HG02840 (cell line): Measurements from ENCODE around the gene PCDHGC4.

ENCODE experiments used
- ATAC-seq: cut with Tn5 transposase; IDR thresholded peaks from one replicate; pipeline ENCODE4 v1.9.1; 2021; ENCODE audit warnings: mild to moderate bottlenecking, moderate library complexity, moderate number of reproducible peaks; ENCODE audit not compliant: unreplicated experiment, low FRiP score

PCDHGC4 gene

GRCh38 chr5:141489841-141490240 lies 5.0 kb downstream of the PCDHGC4 start:
- no peak for ATAC-seq

GRCh38 chr5:141490271-141490670 lies 5.4 kb downstream of the PCDHGC4 start:
- ATAC-seq = no peak

GRCh38 chr5:141490771-141491170 lies 5.9 kb downstream of the PCDHGC4 start:
- ATAC-seq = no peak

- no peak for ATAC-seq
Observed at GRCh38 chr5:141491323-141492167, 6.7 kb downstream of the PCDHGC4 start.

- ATAC-seq = no peak
Observed at GRCh38 chr5:141492168-141492885, 7.5 kb downstream of the PCDHGC4 start.

- ATAC-seq = no peak
Observed at GRCh38 chr5:141493500-141494422, 8.9 kb downstream of the PCDHGC4 start.

GRCh38 chr5:141494761-141495452 lies 10.1 kb downstream of the PCDHGC4 start:
- no peak for ATAC-seq

GRCh38 chr5:141495453-141495811 lies 10.6 kb downstream of the PCDHGC4 start:
- ATAC-seq = no peak

GRCh38 chr5:141496038-141496437 lies 11.2 kb downstream of the PCDHGC4 start:
- no peak for ATAC-seq

- no peak for ATAC-seq
Observed at GRCh38 chr5:141501761-141502160, 16.9 kb downstream of the PCDHGC4 start.

- no peak for ATAC-seq
Observed at GRCh38 chr5:141503681-141504080, 18.9 kb downstream of the PCDHGC4 start.

GRCh38 chr5:141504216-141504615 lies 19.4 kb downstream of the PCDHGC4 start:
- no peak for ATAC-seq

- no peak for ATAC-seq
Observed at GRCh38 chr5:141506381-141507155, 21.7 kb downstream of the PCDHGC4 start.

GRCh38 chr5:141507387-141508091 lies 22.7 kb downstream of the PCDHGC4 start:
- peak; percentile 35 for ATAC-seq

- no peak for ATAC-seq
Observed at GRCh38 chr5:141508440-141508797, 23.6 kb downstream of the PCDHGC4 start.

GRCh38 chr5:141508798-141509611 lies 24.2 kb downstream of the PCDHGC4 start:
- no peak for ATAC-seq

- no peak for ATAC-seq
Observed at GRCh38 chr5:141510160-141510559, 25.3 kb downstream of the PCDHGC4 start.
